AG10803 (cell line): ENCODE measurements around the gene JRKL.

Experiments
- DNase-seq: peaks from one replicate; pipeline ENCODE4 v3.0.0; 2010; ENCODE audit warnings: low read depth
- H3K4me3 ChIP-seq: 2 replicates; pipeline ENCODE4 v1.5.1; 2011; ENCODE audit warnings: mild to moderate bottlenecking, low read length, control low read depth
- CTCF ChIP-seq: conservative IDR thresholded peaks from 2 replicates; pipeline ENCODE4 v1.5.1; 2011; ENCODE audit warnings: mild to moderate bottlenecking, low read length, control low read depth, inconsistent platforms

The JRKL gene

GRCh38 chr11:96357794-96358193, 32.0 kb upstream of the JRKL start:
- H3K4me3 ChIP-seq, result no peak overlapping the region
- TF ChIP-seq CTCF, result no peak
- DNase-seq, result no peak

GRCh38 chr11:96358321-96358720, 31.5 kb upstream of the JRKL start:
- no peak overlapping the region for H3K4me3 ChIP-seq
- TF ChIP-seq CTCF, result no peak

GRCh38 chr11:96361778-96362177, 28.0 kb upstream of the JRKL start:
- no peak for DNase-seq
- H3K4me3 ChIP-seq, result no peak overlapping the region
- no peak for TF ChIP-seq CTCF

More at GRCh38 chr11:96358321-96358720, 31.5 kb upstream of the JRKL start:
- no peak for DNase-seq

GRCh38 chr11:96365493-96365892, 24.3 kb upstream of the JRKL start:
- TF ChIP-seq CTCF, result no peak
- no peak overlapping the region for H3K4me3 ChIP-seq
- DNase-seq, result no peak

- DNase-seq, result no peak
- no peak for TF ChIP-seq CTCF
- H3K4me3 ChIP-seq, result no peak overlapping the region
Observed at GRCh38 chr11:96366024-96366423, 23.8 kb upstream of the JRKL start.

GRCh38 chr11:96367342-96367741, 22.5 kb upstream of the JRKL start:
- TF ChIP-seq CTCF, result no peak
- no peak for DNase-seq
- no peak overlapping the region for H3K4me3 ChIP-seq

GRCh38 chr11:96373826-96374225, 16.0 kb upstream of the JRKL start:
- no peak for DNase-seq
- H3K4me3 ChIP-seq, result no peak overlapping the region
- no peak for TF ChIP-seq CTCF
